NCI-H1694 treated with DMSO at 0.1 percent for 48 hours (cell line): ENCODE results near the gene AP5B1.
A peak's percentile ranks its signal among the peaks of the same experiment; 100 is the strongest.
"Not testable (repeated sequence)": the region's sequence is repeated elsewhere in the genome, so short reads cannot be mapped to it uniquely, and the experiment has no call there.

ENCODE experiments used
- DNase-seq: peaks from one replicate; lab custom pipeline; 2025; lab: John Stamatoyannopoulos, UW

AP5B1 gene

DNA sequence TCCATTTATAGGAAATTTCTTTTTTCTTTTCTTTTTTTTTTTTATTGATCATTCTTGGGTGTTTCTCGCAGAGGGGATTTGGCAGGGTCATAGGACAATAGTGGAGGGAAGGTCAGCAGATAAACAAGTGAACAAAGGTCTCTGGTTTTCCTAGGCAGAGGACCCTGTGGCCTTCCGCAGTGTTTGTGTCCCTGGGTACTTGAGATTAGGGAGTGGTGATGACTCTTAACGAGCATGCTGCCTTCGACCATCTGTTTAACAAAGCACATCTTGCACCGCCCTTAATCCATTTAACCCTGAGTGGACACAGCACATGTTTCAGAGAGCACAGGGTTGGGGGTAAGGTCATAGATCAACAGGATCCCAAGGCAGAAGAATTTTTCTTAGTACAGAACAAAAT is 18.6 kb downstream of the AP5B1 start:
- not testable (repeated sequence) for DNase-seq

DNA sequence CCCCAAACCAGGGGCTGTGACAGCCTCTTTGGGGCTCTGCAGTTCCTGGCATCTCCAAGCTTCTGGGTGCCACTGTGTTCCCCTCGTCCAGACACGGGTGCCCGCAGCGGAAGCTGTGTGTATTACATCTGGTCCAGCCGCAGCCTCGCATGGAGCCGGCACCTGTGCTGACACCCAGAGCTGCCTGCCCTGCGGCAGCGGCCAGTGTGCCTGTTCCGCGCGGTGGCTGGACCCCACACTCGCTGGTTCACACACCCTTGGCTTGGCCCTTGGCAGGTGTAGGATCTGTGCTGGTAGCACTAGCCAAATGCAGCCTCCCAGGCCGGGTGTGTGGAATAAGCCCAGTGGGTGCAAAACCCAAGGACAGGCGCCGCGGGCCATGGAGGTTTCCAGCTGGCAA is 35.7 kb downstream of the AP5B1 start:
- no peak for DNase-seq

DNA sequence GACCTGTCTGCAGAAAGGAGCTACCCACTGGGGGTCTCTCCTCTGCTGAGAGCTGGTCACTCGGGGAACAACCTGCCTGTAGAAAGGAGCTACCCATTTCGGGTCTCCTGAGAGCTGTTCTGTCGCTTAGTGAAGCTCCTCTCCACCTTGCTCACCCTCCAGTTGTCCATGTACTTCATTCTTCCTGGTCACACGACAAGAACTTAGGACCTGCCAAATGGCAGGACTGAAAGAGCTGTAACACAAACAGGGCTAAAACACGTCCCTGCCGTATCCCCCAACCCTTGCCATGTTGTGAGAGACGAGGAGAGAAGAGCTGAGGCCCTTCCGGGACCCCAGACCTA is 36.1 kb downstream of the AP5B1 start:
- DNase-seq = no peak

DNA sequence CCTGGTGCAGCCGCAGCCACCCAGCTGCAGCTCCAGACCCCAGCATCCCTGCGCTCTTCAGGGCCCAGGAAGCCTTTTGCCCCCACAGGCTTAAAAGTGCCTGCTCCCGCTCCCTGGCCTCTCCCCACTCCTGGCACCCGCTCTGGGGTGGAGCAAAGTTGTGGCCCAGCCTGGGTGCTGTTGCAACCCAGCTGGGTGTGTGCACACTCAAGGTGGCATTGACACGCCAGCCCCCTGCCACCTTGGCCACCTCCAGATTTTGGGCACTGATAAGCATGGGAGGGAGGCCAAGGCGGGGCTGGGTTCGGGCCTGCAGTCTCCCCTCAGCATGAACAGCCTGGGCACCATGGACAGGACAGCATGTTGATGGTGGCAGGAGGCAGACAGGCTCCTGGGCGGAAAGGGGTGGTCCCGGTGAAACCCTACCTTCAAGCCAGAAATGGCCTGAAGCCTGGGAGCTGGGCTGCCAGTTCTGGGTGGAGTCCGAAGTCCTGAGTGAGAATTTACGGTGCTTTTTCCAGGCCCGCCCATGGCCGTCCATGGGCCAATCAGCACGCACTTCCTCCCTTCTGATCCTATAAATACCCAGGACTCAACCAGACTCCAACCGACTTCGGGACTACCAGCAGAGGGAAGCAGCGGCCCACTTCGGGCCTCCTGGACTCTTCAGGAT is 36.6 kb downstream of the AP5B1 start:
- DNase-seq = peak; percentile 2

DNA sequence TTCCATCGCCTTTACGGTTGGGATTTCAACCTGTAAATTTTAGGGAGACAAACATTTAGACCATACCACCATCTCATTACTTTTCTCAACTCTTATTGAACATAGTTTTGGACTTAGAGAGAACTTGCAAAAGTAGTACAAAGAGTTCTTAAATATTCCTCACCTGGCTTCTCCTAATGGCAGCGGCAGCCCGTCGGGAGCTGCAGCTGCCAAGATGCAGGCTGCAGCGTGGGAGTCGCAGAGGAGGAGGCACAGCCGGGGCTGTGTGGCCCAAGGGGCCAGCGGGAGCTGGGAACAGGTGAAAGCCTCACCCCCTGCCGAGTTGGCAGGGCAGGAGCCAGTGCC is 37.1 kb downstream of the AP5B1 start:
- no peak for DNase-seq

DNA sequence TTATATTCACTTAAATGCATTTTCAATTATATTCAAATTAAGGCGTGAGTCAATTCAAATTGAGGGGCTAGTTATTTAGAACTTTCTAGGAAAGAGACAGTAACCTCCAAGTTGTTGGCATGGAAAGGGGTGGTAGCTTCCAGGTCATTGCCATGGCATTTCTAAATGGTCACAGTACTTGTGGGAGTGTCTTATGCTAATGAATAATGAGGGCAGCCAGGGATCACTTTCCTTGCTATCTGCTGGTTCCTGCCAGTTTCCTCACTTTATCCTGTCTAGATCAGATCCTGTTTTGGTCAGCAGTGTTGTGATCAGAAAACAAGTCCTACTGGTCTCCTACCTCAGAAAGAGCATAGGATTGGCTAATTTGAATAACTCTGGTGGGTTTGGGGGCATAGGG is 38.4 kb downstream of the AP5B1 start:
- no peak for DNase-seq

DNA sequence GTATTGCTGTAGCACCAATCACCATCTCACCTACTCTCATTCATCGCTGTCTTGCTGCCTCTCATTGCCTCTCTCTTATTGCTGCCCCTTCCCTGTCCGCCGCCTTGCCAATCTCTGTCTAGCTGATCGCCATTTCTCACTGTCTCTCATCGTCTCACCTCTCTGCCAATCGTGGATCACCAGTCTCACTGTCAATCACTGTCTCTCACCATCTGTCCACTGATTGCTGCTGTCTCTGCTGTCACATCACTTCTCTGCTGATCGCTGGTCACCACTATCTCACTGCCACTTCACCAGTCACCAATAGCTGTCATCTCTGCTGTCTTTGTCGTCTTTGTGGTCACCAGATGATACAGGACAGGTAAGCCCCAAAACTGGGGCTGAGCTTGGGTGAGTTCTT is 39.6 kb downstream of the AP5B1 start:
- DNase-seq = no peak

DNA sequence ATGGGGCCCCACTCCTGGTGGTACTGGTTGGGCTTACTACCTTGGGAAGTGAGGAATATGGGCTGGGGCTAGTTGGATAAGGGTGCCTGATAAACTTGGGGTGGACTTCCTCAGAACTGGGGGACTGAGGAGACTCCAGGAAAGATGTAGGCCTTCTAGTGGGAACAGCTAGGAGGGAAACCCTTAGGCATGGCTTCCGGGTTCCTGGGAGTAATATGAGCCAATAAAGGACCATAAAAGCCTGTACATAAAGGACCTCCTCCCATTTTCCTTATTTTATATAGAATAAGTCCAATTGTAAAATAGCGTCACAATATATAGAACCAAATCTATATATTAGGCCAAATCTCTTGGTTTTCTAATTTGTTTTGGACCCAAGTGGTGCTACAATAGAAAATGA is 41.8 kb downstream of the AP5B1 start:
- no peak for DNase-seq

DNA sequence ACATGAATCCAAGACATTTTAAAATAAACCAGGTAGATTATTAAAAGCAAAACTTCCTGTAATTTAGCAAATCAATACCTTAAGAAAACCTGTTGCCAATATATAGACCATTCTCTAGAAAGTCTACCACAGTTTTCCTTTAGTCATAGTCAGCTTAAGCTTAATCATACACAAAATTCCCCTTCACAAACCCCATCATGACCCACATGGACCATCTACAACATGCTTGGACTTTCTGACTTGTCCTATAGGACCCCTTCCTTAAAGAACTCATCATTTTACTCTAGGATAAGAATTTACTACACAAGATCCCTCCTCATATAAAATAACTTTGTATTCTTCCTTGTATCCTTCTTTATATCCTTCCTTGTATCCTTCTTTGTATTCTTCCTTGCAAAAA is 44.0 kb downstream of the AP5B1 start:
- DNase-seq = no peak

DNA sequence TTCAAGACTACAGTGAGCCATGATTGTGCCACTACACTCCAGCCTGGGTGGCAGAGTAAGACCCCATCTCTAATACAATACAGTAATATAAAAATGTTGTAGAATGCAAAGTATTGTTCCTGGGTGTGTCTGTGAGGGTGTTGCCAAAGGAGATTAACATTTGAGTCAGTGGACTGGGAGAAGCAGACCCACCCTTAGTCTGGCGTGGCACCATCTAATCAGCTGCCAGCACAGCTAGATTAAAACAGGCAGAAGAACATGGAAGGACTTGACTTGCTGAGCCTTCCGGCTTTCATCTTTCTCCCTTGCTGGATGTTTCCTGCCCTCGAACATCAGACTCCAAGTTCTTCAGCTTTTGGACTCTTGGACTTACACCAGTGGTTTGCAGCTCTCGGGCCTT is 45.7 kb downstream of the AP5B1 start:
- not testable (repeated sequence) for DNase-seq

DNA sequence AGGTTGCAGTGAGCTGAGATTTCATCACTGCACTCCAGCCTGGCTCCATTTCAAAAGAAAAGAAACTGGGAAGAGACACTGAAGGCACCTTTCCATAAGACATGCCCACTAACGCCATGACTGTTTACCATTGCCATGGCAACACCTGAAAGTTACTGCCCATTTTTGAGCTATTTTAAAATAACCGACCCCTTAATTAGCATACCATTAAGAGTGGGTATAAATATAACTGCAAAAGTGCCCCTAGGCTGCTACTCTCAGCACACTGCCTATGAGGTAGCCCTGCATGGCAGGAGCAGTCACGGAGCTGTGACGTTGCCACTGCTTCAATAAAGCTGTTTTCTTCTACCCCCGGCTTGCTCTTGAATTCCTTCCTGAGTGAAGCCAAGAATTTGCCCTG is 50.3 kb downstream of the AP5B1 start:
- no peak for DNase-seq

DNA sequence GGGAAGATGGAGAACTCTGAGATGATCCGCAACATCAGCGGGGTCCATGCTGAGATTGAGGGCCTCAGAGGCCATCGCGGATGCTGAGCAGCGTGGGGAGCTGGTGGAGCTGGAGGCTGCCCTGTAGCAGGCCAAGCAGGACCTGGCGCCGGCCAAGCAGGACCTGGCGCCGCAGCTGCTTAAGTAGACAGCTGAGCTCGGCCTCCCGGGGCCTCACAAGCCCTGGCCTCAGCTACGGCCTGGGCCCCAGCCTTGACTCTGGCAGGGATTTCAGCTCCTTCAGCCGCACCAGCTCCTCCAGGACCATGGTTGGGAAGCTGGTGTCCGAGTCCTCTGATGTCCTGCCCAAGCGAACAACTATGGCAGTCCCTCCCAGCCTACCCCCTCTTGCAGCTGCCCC is 52.9 kb downstream of the AP5B1 start:
- DNase-seq = no peak

DNA sequence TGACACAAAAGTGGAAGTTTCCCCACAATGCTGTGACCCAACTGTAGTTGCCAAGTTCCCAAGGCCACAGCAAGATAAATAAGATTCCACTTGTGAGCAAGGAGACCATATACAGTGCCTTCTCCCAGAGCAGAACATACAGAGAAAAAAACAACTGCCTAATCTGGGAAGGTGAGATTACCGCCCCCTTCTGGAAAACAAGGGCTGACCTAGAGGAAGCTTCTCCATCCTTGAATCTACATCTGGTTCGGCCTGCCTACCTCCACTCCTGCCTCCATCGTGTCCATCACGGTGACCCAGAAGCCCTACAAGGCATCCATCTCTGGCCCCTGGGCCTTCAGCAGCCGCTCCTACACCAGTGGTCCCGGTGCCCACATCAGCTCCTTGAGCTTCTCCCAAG is 54.1 kb downstream of the AP5B1 start:
- DNase-seq = no peak
